GM21528 (cell line): ENCODE data around the gene DENR.

Experiments
- ATAC-seq: cut with Tn5 transposase; IDR thresholded peaks from one replicate; pipeline ENCODE4 v1.9.1; 2021; ENCODE audit warnings: mild to moderate bottlenecking, moderate library complexity; ENCODE audit not compliant: unreplicated experiment, low FRiP score

The DENR gene

GRCh38 chr12:122813310-122813713 lies 60.7 kb downstream of the DENR start:
- ATAC-seq: no peak

GRCh38 chr12:122819209-122819785 lies 66.7 kb downstream of the DENR start:
- no peak for ATAC-seq

- ATAC-seq: no peak
These were observed 67.5 kb downstream of the DENR start for GRCh38 chr12:122820138-122820537.
